ENCODE measurements around the gene FIP1L1.

- no peak for TF ChIP-seq CTCF (IDR thresholded peaks at IDR 0.05; ENCODE audit: insufficient read depth, low read length)
- no peak for TF ChIP-seq POLR2AphosphoS5 (IDR thresholded peaks at IDR 0.05; ENCODE audit: low read depth)
- TF ChIP-seq, protein P1, sequence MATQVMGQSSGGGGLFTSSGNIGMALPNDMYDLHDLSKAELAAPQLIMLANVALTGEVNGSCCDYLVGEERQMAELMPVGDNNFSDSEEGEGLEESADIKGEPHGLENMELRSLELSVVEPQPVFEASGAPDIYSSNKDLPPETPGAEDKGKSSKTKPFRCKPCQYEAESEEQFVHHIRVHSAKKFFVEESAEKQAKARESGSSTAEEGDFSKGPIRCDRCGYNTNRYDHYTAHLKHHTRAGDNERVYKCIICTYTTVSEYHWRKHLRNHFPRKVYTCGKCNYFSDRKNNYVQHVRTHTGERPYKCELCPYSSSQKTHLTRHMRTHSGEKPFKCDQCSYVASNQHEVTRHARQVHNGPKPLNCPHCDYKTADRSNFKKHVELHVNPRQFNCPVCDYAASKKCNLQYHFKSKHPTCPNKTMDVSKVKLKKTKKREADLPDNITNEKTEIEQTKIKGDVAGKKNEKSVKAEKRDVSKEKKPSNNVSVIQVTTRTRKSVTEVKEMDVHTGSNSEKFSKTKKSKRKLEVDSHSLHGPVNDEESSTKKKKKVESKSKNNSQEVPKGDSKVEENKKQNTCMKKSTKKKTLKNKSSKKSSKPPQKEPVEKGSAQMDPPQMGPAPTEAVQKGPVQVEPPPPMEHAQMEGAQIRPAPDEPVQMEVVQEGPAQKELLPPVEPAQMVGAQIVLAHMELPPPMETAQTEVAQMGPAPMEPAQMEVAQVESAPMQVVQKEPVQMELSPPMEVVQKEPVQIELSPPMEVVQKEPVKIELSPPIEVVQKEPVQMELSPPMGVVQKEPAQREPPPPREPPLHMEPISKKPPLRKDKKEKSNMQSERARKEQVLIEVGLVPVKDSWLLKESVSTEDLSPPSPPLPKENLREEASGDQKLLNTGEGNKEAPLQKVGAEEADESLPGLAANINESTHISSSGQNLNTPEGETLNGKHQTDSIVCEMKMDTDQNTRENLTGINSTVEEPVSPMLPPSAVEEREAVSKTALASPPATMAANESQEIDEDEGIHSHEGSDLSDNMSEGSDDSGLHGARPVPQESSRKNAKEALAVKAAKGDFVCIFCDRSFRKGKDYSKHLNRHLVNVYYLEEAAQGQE (IDR thresholded peaks at IDR 0.05; ENCODE audit: insufficient replicate concordance, low read depth): no peak
- no peak for TF ChIP-seq GABPA (IDR thresholded peaks at IDR 0.05; ENCODE audit: low read depth)
These were observed 16.0 kb upstream of the FIP1L1 start for GRCh38 chr4:53361451-53361850.

All from HL-60 (cell line).